GF-D8 (cell line): Measurements from ENCODE around the gene VSIG4.

Experiments
- DNase-seq: peaks from one replicate; lab custom pipeline; 2025; lab: John Stamatoyannopoulos, UW

VSIG4 gene

DNA sequence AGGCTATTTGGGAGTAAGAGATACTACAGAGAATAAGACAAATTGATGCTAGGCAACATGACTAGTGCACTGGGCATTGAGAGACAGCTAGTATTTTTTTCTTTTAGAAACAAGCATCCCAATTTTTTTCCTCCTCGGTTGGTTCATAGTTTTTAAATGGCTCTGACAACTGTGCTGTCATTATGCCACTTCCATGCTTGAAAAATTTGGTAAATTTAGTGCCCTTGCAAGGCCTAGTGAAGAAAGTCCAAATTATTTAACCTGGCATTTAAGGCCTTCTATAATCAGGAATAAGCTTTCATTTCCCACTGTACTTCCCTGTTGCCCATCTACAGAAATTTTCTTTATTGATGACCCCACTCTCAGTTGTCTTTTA lies 15.8 kb downstream of the VSIG4 start:
- DNase-seq: no peak

DNA sequence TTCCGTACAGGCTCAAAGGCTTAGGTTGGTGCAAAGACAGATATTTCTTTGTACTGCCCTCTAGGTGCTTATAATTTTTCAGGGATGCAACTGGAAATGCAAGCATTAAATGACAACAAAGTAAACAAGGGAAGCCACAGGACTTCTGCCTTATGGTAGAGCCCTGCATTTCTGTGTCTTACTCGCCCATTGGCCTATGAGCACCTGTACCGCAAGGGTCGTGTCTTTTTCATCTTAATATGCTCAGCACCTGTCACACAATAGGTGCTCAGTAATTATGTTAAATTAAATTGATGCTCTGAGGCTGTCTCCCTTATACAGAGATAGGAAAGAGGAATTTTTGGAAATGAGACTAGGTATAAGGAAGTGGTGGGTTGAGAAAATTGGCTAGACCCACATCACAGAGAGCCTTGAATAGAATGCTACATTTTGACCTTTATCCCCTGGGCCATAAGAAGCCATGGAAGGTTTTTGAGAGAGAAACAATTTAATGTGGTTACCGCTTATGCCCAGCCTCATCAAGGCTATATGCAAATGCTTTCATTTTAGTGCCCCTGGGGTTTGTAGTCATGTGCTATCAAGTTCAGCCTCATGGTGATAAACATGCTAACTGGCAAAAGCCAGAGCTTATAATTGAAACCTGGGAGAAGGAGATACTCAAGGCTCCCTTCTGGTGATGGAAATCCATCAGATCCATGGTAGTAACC lies 16.3 kb downstream of the VSIG4 start:
- DNase-seq: no peak

DNA sequence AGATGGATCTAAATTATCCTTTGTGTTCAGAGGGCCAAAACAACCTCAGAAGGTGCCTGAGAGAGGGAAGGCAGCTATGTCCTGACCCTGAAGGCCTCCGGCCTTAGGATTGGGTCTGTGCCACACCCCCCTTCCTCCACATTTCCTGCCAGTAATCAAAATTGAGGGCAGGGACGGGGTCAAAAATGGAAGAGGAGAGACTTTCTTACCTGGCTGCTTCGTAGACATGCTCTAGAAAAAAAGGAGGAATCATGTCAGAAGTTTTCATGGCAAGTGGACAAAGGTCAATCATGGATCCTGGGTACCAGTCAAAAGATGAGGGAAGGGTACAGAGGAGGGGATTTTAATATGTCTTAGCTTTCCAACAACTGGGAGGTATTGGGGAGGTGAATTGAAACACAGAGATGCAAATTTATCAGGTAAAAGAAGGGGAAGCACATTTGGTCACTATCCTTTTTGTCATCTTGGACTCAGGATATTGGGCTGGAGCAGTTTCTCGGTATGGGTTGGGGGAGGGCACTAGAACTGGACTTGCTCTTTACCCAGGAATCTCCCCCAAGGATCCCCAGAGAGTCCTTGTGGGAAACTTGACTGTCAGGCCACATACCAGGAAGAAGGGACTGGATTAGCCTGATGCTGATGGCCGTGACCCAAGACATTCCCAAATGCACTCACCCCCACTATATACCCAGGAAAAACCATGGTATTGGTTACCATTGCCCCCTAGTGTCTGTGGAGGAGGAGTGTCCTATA lies 17.1 kb downstream of the VSIG4 start:
- DNase-seq: peak; percentile 35

DNA sequence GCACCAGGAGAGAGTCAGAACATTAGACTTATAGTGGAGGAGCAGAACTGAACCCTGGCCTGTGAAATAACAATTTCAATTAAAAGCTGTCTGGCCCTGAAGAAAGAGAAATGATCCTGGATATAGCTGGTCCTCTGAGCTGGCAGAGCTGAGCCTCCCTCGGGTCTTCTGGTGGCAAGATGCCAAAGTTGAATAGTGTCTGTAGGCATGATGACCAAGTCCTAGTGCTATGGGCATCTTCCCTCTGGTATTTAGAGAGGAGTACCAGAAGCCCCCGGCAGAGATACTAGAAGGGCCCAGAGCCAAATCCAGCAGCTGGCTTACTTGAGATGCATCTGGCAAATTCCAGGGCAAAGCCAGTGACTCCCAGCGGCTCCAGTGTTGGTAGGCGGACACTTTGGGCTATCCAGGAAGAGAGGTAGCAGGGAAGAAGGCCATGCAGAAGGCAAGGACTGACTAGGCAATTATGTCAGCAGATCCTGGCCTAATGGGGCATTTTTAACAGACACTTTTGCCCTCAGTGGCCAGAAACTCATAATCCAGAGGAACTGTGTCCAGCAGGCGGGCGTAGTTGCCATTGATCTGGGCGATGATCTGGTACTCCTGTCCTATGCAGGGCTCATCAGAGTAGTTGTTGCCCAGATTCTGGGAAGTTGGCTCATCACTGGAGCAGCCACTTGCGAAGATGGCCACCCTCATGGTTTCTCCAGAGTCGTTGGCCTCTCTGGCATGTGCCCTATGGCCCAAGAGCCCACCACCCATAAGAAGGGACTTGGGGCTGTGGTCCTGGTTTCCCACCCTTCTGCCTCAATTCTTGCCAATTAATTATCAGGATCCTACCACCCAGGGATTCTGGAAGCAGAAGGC lies 17.9 kb downstream of the VSIG4 start:
- DNase-seq: peak; percentile 64

DNA sequence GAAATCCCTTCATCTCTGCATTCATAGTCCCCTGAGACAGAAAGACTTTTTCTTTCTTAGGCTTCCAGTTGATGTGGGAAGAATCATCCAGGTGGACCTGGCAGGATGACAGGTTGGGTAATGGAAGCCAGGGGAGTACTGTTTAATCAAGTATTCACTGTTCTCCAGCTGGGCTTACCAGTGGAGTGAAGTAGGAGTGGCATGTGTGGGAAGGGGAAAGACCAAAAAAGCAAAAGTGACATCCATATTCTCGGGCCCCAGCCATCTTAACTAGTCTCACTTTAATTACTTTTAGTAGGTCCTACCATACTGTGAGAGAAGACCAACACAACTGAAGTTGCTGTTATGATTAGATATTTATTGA lies 18.5 kb downstream of the VSIG4 start:
- DNase-seq: no peak

DNA sequence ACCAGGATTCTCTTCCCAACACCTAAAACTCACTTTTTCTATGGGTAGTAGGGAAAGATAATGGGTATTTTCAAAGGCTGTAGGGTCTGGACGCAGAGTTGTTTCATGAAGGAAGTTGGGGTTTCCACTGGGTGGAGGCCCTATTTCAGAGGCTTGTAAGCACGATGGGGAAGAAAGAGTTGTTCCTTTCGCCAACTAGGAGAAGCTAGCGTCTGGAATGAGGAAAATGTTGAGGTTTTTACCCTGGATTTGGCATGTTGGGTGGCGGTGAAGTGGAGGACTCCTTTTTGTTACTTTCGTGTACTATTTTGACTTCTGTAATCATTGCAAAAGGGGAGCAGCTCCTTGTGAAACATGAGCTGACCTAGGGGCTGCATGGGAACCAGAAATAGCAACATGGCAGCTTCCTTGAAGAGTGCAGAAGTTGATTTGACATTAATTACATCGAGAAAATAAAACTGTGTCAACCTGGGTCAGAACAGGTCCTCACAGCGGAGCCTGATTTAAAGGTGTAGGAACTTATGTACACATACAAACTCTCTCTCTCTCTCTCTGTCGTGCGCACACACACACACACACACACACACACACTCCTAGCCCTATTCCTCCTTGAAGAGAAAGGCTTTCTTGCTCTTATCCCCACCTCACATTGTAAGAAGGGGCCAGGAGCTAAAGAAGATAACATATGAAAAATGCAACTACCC lies 19.1 kb downstream of the VSIG4 start:
- peak; percentile 62 for DNase-seq

DNA sequence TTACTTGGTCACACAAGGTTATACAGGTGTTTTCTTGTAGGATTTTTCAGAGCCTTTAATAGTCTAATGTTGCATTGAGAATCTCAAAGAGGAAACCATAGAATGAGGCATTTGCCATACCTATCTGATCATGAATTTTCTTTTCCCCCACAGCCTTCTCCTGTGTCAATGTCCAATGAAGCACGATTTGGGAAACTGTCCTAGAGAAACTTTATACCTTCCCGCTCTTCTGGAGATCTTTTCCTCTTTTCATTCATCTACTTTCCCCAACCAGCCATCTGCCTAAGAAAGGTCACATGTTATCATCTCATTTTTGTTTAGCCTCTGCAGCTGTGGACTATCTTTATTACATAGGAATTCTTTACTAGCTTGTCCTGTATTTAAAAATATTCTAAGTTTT lies 19.9 kb downstream of the VSIG4 start:
- no peak for DNase-seq

DNA sequence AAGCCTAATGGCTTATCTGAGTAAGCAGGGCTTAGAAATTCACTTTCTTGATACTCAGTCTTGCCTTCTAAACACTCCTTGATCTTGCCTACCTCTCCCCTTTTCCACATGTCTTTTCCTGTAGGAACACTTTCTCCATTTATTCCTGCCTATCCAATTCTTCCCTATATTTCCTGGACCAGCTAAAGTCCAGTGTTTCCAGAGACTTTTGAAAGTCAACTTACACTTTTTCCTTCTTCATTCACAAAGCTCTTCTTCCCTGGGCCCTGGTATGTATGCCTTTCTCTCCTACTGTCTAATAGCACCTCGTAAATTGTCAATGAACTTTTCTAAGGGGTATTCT lies 20.6 kb downstream of the VSIG4 start:
- DNase-seq: no peak

DNA sequence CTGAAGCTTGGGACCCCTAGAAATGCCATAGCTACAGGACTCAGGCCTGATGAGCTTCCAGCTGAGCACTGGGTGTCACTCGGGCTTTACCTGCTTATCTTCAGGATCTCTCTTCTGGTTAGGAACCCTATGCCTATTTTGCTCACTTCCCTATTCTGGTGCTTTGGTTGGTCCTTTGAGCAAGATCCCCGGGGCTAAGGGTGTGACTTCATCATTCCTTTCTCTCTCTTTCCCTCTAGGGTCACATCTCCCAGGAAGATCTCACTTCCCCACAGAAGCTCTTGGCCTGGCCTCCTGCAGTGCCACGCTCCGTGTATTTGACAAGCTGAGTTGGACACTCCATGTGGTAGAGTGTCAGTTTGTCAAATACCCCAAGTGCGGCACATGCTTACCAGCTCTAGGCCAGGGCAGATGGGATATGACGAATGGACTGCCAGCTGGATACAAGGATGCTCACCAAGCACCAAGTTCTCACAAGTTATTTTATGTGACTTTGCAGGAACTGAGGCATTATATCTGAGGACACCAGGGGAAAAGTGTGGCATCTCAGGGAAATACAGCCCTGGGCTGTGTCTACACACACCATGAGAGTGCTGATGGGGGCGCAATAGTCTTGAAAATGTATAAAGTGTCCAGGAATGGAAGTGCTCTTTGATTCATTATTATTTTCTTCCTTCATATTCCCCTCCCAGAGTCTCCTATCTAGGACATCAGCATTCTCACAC lies 21.1 kb downstream of the VSIG4 start:
- peak; percentile 52 for DNase-seq

DNA sequence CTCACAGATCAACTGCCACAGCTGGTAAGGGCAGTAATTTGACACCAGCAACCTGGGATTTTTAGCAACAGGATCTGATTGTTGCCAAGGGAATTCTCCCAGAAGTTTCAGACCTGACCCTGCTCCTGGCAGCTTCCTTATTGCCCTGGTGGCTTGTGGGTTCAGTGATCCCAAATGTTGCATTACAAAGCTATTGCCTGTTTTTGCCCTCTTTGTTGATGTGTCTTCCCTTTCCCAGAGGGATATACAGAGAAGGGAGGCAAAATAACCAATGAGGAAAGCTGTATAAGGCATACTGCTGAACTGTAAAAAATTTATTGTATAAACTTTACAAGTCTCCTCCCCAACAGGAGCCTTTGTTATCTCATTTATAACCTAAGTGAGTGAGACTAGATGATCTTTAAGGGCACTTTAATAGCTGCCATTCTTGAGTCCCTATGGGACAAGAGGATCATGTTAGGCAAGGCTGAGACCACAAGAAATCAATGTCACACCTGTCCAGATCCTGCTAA lies 22.2 kb downstream of the VSIG4 start:
- DNase-seq: no peak

DNA sequence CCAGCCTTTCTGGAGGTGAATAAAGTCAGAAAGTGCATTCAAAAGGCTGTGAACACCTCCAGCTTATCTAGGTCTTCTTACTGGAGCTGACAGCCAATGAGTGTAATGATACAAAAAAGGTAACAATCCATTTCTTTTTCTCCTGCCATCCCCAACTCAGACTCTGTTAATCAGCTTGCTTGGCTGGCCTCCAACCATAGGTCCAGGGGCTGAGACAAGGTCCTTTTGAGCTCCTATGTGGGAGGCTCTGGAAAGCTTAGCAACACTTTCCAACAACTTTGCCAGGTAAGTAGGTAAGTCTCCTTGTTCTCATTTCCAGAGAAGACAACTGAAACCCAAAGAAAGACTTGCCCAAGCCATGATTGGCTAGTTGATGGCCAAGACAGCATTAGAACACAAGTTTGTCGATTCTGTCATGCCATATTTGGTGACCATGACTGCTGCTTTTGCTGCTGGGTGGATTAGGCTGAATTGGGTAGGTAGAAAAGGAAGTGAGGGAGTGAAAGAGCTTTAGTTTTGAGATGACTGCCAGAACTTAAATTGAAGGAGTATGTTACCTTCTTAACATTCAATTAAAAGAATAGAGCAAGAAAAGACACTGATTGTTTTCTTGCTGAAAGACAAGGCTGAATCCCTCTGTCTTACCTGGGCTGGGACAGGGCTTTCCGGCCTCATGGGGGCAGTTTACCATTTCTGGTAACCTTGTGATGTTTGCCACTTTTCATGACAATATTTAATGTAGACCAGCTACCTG lies 22.8 kb downstream of the VSIG4 start:
- no peak for DNase-seq

DNA sequence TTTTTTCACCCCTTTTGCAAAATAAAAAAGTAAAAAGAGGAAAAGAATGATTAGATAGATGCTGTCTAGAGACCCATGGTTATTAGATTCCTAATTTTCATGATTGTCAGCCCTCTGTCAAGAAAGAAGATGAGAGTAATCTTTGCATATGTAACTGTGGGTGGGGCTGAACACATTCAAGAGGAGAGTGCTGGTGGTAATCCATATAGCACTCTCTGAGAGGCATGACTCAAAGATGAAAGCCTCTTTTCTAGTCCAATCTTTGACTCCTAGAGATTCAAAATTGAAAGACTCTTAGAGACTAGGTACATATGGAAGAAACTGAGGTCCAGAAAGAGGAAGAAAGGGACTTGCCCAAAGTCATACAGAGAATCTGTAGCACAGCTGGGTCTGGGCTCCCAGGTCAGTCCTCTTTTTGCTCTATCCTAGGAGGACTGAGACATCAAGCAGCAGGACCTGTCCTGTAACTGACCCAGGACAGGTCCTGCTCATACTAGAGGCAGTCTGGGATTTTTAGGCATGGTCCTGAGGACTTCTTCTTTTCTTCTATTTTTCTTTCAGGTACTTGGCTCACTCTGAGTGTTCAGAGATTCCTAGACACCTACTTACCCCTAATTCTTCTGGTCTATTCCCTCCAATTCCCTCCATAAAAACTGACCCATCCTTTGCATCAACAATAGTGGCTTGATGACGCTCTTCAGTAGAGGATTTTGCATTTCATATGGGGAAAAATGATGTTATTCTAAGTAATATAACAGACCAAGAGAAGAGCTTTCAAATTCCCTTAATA lies 23.8 kb downstream of the VSIG4 start:
- DNase-seq: no peak

DNA sequence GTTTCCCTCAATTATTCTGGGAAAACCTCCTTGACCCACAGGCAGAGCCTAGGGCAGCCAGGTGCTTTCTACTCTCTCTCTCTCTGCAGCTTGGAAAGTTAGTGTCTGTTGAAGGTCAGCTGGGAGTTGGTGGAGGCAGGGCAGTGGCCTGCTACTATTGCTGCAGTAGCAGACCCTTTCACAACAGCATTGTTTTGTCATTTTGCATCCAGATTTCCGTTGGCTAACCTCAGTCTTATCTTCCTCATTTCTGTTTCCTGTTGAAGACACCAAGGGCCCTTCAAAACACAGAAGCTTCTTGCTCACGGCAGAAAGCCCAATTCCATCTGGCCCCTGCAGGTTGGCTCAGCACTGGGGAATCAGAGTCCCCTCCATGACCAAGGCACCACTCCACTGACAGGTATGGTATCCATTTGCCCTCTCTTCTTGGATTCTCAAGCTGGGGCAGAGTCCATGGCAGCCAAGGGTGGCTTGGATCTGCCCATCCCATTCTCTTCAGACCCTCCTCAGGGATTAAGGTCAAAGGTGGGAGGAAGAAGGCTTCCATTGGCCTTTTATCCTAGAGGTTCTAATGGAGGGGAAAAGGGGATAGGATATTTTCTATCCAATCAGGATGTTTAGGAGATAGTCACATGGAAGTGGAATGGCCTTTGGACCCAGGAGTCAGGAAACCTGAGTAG lies 24.6 kb downstream of the VSIG4 start:
- peak; percentile 95 for DNase-seq

DNA sequence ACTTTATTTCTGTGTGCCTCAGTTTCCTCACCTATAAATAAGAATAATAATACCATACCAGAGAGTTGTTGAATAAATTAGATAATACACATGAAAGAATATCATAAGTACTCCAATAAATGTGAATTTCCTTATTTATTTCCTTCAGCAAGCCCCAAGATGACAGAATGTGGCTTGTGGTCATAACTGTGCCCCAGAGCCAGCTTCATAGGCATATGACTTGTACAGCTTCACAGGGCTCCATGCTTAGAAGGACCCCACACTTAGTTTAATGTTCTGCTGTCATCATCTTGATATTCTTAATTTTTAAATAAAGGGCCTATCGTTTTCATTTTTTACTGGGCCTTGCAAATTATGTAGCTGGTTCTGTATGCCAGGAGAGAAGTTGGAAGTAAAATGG lies 25.3 kb downstream of the VSIG4 start:
- DNase-seq: no peak

DNA sequence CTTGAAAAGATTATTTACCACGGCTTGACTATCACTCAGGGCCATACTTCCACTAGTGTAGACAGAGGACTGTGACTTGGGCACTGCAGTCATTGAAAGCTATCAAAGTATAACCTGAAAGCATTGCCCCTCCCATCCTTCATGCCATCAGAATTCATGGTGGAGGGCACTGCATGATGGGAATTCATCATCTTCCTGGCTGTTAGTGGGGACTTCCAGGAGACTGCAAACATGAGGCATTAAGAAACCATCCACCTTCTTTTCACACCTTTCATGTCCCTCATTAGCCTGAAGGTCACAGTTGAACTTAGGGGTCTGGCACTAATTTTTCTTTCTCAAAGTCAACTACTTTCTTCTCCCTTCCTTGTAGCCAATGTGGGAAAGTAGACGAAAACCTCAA lies 25.8 kb downstream of the VSIG4 start:
- DNase-seq: no peak

DNA sequence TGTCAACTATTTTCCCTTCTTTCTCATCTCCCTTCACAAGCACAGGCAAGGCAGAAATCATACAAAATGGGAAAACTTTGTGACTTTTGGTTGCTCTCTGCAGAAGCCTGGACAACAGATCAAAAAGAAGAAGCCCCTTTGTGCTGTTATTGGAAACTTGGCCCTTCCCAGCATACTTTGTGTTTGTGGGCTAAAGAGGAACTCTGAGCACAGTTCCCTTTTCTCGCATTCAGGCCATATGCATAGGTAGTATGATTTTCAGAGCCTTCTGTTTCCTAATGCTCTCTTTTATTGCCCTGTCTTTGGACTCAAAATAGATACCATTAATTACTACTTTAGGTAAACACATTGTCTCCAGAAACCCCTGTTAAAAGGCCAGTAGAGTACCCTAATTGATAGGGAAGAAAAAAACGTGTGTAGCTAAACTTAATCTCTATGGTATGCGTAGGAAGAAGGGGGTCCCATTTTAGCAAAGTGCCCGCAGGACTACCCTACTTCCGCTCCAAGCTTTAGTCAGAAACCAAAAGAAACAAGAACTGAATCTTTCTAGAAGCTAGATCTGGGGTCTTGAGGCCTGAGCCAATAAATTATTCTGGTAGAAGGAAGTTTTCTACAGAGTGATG lies 26.6 kb downstream of the VSIG4 start:
- DNase-seq: no peak

DNA sequence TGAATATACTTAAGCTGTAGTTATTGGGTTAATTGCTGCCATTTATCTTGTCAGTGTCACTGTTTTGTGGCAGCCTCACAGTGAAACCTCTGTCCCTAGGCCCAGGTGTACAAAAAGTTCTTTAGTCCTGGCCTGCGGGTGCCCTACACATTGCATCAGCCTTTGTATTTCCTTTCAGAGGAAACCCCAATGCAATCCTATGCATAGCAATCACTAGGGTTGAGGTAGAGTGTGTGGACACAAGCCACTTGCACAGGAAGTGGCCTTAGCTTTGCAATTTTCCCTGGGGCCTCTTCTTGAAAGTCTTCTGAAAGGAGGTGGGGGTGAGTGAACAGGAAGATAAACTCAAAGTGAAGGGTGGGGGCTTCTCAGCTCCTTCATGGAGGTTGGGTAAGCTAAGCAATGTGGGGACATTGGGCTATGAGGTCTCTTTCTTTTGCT lies 27.8 kb downstream of the VSIG4 start:
- DNase-seq: peak; percentile 93

DNA sequence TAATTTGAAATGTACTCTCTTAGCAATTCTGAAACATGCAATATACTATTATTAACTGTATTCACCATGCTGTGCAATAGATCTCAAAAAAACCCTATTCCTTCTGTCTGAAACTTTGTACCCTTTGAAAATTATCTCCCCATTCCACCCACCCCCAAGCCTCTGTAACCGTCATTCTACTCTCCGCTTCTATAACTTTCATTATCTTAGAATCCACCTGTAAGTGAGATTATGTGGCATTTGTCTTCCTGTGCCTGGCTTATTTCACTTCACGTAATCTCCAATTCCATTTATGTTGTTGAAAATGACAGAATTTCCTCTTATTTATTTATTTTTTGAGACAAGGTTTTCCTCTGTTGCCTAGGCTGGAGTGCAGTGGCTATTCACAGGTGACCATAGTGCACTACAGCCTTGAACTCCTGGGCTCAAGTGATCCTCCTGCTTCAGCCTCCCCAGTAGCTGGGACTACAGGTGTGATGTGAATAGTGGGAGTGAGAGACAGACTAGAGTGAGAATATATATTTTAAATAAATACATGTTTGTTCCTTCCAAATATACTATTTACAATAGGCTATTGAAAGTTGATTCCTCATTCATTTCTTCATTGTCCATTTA lies 30.5 kb downstream of the VSIG4 start:
- no peak for DNase-seq
